GM18867 (cell line): ENCODE results near the gene PWP2.
"Not testable (repeated sequence)": the region's sequence is repeated elsewhere in the genome, so short reads cannot be mapped to it uniquely, and the experiment has no call there.

Experiments used
- ATAC-seq: cut with Tn5 transposase; IDR thresholded peaks from one replicate; pipeline ENCODE4 v1.9.1; 2021; ENCODE audit warnings: mild to moderate bottlenecking, moderate library complexity; ENCODE audit not compliant: unreplicated experiment

PWP2 gene

DNA sequence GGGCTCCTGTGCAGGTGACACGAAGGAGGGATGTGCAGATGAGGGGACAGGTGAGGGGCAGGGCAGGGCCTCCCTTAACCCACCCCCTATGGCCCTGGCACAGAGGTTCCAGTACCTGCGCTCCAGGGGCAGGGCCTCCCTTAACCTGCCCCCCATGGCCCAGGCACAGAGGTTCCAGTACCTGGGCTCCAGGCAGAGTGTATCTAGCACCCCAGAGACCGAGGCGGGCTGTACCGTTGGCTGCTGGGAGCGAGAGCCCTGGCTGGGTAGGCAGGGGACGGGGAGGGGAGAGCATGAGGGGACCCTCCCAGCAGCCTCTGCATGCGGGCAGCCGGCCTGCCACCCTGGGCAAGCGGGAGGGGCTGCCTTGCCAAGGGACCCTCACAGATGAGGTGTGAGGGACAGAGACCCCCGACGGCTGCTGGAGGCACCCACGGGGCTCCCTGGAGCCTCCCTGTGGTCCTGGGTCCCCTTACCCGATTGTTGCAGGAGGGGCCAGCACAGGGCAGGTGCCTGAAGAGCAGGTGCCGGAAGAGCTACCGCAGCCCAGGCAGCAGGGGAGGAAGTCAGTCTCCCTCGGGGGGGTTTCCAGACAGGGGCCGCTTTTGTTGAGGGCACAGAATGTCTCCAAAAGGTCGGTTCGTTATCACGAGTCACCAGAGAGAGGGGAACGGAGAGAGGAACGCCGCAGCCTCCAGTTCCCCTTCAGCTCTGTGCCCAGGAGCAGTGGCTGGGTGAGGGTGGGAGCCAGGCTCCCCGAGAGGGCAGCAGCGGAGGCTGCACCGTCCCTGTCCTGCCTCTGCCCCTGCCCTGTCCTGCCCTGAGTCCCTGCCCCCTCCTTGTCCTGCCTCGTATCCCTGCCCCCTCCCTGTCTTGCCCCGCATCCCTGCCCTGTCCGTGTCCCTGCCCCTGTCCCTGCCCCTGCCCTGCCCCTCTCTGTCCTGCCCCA is 52.4 kb downstream of the PWP2 start:
- ATAC-seq, result not testable (repeated sequence)

- not testable (repeated sequence) for ATAC-seq
Measured at GRCh38 chr21:44160298-44160672, 53.1 kb downstream of the PWP2 start.

- not testable (repeated sequence) for ATAC-seq
Measured at GRCh38 chr21:44160821-44161220, 53.6 kb downstream of the PWP2 start.

DNA sequence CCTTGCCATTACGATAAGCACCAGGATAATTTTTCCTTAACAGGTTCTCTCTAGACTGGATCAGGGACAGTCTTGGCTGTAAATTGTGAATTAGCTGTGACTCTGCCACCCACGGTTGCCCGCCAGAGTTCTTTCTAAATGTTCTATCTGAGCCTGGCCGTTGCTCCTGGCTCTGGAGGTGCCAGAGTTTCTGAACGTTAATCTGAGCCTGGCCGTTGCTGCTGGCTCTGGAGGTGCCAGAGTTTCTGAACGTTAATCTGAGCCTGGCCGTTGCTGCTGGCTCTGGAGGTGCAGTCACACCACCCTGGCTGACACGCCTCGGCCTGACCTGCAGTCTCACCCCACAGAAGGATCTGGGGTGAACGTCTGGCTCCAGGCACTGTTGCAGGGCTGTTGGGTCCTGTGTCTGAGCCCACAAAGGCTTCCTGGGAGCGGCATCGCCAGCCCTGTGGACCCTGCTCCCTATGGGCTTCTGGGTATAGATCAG is 56.0 kb downstream of the PWP2 start:
- ATAC-seq, result not testable (repeated sequence)

DNA sequence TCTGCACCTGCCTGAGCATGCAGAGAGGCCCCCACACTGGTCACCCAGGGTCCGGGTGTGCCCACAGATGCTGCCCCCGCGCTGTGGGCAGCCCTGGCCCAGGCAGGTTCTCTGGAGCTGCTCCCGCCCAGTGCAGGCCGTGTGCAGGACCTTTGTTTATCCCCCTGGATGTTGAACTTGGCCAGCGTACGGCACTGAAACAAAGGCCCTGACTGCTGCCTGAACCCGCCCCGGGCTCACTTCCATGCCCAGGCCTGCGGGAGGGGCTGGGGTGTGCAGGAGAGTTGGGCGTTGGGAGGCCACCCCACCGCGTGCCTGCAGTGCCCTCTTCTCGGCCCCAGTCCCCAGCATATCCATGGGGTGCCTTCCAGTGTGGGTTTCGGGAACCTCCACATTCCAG is 58.7 kb downstream of the PWP2 start:
- ATAC-seq, result not testable (repeated sequence)

- not testable (repeated sequence) for ATAC-seq
Measured at GRCh38 chr21:44167527-44167926, 60.3 kb downstream of the PWP2 start.

DNA sequence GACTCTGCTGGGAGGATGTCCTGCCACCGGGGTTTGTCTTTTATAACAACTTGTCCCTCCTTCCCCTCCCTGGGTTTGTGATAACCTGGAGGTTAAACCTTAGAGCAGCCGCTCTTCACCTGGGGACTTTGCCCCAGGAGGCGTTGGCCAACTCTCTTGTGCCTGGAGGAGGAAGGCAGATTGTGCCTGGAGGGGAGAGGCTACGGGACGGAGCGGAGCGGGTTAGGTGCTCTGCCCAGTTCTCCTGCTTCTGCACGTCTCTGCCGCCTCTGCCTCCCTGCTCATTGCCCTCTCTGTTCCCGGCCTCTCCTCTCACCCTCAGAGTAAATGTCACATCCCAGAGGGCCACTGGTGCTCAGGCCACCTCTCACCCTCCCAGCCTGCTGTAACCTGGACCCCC is 63.1 kb downstream of the PWP2 start:
- ATAC-seq, result not testable (repeated sequence)

DNA sequence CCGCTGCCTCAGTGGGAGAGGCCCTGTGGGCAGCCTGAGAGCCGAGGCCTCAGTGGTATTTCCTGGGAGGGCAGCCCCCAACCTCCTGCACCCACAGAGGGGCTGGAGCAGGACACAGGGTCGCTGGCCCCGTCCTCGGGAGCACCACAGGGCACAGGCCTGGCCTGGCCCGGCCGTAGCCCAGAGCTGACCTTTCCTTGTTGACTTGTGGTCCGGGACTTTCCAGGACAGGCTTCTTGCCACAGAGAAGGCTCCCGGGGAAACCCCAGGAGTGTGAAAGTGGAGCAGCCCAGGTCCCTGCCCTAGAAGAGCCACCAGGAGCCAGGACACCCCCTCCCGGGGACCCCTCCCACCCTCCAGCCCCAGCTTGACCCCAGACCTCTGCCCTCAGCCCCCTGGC is 63.7 kb downstream of the PWP2 start:
- ATAC-seq, result not testable (repeated sequence)

GRCh38 chr21:44171962-44172572 is 64.9 kb downstream of the PWP2 start:
- not testable (repeated sequence) for ATAC-seq

- not testable (repeated sequence) for ATAC-seq
Measured at GRCh38 chr21:44172741-44173140, 65.5 kb downstream of the PWP2 start.

- not testable (repeated sequence) for ATAC-seq
Measured at GRCh38 chr21:44175189-44175588, 68.0 kb downstream of the PWP2 start.

GRCh38 chr21:44176127-44176526 is 68.9 kb downstream of the PWP2 start:
- ATAC-seq, result not testable (repeated sequence)
